Stromal cell of bone marrow (primary cell): ENCODE data around the gene SH3RF2.
A peak's percentile ranks its signal among the peaks of the same experiment; 100 is the strongest.

Experiments
- DNase-seq: peaks from one replicate; pipeline ENCODE4 v3.0.0-alpha.2; 2012; ENCODE audit warnings: low read depth

SH3RF2 gene

GRCh38 chr5:146042628-146043279, 106.4 kb downstream of the SH3RF2 start:
- DNase-seq: no peak

GRCh38 chr5:146043722-146044121, 107.3 kb downstream of the SH3RF2 start:
- no peak for DNase-seq

GRCh38 chr5:146047396-146047795, 111.0 kb downstream of the SH3RF2 start:
- no peak for DNase-seq

- peak; percentile 58 for DNase-seq
Measured at GRCh38 chr5:146048994-146049703, 112.8 kb downstream of the SH3RF2 start.

GRCh38 chr5:146049704-146050026, 113.3 kb downstream of the SH3RF2 start:
- no peak for DNase-seq

- no peak for DNase-seq
Measured at GRCh38 chr5:146050086-146050485, 113.7 kb downstream of the SH3RF2 start.

GRCh38 chr5:146051678-146052077, 115.3 kb downstream of the SH3RF2 start:
- DNase-seq: peak; percentile 34

- DNase-seq: no peak
Measured at GRCh38 chr5:146052780-146053179, 116.4 kb downstream of the SH3RF2 start.

GRCh38 chr5:146055432-146055831, 119.1 kb downstream of the SH3RF2 start:
- DNase-seq: no peak

GRCh38 chr5:146059460-146060220, 123.3 kb downstream of the SH3RF2 start:
- DNase-seq: no peak

- no peak for DNase-seq
Measured at GRCh38 chr5:146060221-146060585, 123.8 kb downstream of the SH3RF2 start.

GRCh38 chr5:146066968-146067367, 130.6 kb downstream of the SH3RF2 start:
- DNase-seq: no peak

GRCh38 chr5:146068206-146068605, 131.8 kb downstream of the SH3RF2 start:
- DNase-seq: no peak

- DNase-seq: no peak
Measured at GRCh38 chr5:146068977-146069779, 132.8 kb downstream of the SH3RF2 start.

GRCh38 chr5:146069780-146070099, 133.4 kb downstream of the SH3RF2 start:
- no peak for DNase-seq

GRCh38 chr5:146070746-146071145, 134.4 kb downstream of the SH3RF2 start:
- no peak for DNase-seq

GRCh38 chr5:146071171-146071570, 134.8 kb downstream of the SH3RF2 start:
- DNase-seq: no peak

- no peak for DNase-seq
Measured at GRCh38 chr5:146072595-146072994, 136.2 kb downstream of the SH3RF2 start.

GRCh38 chr5:146073239-146073900, 137.0 kb downstream of the SH3RF2 start:
- no peak for DNase-seq

GRCh38 chr5:146076028-146076427, 139.7 kb downstream of the SH3RF2 start:
- DNase-seq: no peak

GRCh38 chr5:146076455-146076854, 140.1 kb downstream of the SH3RF2 start:
- no peak for DNase-seq

- no peak for DNase-seq
Measured at GRCh38 chr5:146078566-146078965, 142.2 kb downstream of the SH3RF2 start.
